RWPE1 (cell line): ENCODE results near the gene FBXW7.

Experiments used
- CTCF ChIA-PET: fragments of 350-600 bp; sonication (Branson Sonifier 250); formaldehyde crosslinking; extraction: SDS; loops from one replicate; lab custom pipeline; 2021; lab: Yijun Ruan, JAX
- POLR2A ChIA-PET: fragments of 400-600 bp; formaldehyde crosslinking; extraction: SDS; loops from one replicate; lab custom pipeline; 2020; ENCODE audit warnings: antibody characterized with exemption; ENCODE audit not compliant: low non-redundant PET; lab: Yijun Ruan, JAX
- DNase-seq: peaks from one replicate; pipeline ENCODE4 v3.0.0; 2012; ENCODE audit warnings: low spot score
- H3K27ac ChIP-seq: fragments of 450-650 bp; 2 replicates; pipeline ENCODE4 v1.5.1; 2017
- TF ChIP-seq, protein P1 (sequence below): fragments of 450-650 bp; conservative IDR thresholded peaks from 2 replicates; pipeline ENCODE4 v1.5.1; 2017; ENCODE audit warnings: low read depth, mild to moderate bottlenecking

Gene FBXW7

GRCh38 chr4:152417673-152418072, 118.2 kb downstream of the FBXW7 start:
- H3K27ac ChIP-seq, result no peak overlapping the region
- DNase-seq, result no peak
- ChIA-PET POLR2A (no interaction called here), CTCF (no interaction called here)
- TF ChIP-seq, protein P1, sequence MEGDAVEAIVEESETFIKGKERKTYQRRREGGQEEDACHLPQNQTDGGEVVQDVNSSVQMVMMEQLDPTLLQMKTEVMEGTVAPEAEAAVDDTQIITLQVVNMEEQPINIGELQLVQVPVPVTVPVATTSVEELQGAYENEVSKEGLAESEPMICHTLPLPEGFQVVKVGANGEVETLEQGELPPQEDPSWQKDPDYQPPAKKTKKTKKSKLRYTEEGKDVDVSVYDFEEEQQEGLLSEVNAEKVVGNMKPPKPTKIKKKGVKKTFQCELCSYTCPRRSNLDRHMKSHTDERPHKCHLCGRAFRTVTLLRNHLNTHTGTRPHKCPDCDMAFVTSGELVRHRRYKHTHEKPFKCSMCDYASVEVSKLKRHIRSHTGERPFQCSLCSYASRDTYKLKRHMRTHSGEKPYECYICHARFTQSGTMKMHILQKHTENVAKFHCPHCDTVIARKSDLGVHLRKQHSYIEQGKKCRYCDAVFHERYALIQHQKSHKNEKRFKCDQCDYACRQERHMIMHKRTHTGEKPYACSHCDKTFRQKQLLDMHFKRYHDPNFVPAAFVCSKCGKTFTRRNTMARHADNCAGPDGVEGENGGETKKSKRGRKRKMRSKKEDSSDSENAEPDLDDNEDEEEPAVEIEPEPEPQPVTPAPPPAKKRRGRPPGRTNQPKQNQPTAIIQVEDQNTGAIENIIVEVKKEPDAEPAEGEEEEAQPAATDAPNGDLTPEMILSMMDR, result no peak

- ChIA-PET POLR2A (no interaction called here), CTCF (no interaction called here)
- TF ChIP-seq, protein P1, result no peak
- peak; percentile 17 for DNase-seq
- no peak overlapping the region for H3K27ac ChIP-seq
Observed at GRCh38 chr4:152415980-152416379, 119.9 kb downstream of the FBXW7 start.

DNA sequence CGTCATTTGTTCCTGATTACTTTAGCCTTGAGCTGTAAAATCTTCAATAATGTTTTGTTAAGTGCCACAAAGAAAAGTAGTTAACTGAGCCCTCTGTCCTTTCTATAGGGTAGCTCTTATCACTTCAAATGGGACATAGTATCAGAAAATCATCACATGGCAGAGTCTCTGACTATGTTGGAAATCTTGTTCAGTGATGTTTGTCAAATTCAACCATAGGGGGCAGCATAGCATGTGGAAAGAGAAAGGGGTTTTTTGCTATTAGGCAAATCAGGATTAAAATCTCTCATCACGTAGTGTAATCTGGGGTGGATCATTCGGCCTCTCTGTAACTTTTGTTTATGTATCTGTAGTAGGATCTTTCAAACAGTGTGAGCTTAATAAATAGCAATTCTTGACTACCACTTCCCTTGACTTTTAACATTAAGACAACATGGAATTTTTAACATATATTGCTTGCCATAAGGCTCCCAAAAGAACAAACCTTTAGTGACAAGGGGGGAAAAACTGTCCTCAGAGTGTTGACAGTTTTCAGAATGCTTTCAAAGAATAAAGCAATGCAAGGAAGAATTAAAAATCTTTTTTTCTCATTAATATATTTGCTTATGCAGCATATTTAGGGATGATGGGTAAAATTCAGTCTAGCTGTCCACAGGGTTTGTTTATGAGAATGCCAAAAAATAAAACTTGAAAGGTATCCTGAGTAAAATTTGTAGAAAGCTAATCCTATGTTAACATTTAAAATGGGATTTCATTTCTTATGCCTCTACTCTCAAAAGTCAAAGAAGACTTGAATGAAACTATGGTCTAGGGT, 127.2 kb downstream of the FBXW7 start:
- peak; percentile 22 for DNase-seq
- ChIA-PET POLR2A (no interaction called here), CTCF (interaction anchor here (0.6 to 1.2 kb wide), 6 partner anchors 30 to 1191 kb away, joined by 3 to 4 read pairs (median 3); no protein-coding TSS in a partner anchor)
- TF ChIP-seq, protein P1, result peak; percentile 34
- H3K27ac ChIP-seq, result no peak overlapping the region

DNA sequence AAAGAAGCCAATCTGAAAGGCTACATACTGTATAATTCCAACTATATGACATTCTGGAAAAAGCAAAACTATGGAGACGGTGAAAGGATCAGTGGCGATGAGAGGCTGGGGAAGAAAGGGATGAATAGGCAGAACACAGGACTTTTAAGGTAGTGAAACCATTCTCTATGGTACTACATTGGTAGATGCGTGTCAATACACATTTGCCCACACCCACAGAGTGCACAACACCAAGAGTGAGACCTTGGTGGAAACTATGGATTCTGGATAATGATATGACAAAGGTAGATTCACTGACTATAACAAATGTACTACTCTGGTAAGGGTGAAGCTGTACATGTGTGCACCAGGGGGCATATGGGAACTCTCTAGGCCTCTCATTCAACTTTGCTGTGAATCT, 134.5 kb downstream of the FBXW7 start:
- ChIA-PET POLR2A (no interaction called here), CTCF (interaction anchor here (0.6 kb wide), 1 partner anchor 693 kb away, joined by 3 read pairs; no protein-coding TSS in a partner anchor)
- TF ChIP-seq, protein P1, result no peak
- no peak overlapping the region for H3K27ac ChIP-seq
- DNase-seq, result no peak

DNA sequence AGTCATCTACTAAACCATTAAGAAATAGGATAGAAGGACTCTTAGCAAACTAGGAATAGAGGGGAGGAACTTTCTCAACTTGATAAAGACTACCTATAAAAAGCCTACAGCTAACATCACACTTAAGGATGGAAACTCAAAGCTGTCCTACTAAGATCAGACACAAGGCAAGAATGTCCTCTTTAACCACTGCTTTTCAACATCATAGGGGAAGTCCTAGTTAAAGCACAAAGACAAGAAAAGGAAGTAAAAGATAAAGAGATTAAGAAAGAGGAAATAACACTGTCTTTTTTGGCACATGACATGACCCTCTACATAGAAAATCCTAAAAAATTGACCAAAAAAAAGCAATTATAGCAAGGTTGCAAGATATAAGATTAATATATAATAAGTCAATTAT, 136.6 kb downstream of the FBXW7 start:
- no peak overlapping the region for H3K27ac ChIP-seq
- TF ChIP-seq, protein P1, result no peak
- DNase-seq, result no peak
- POLR2A ChIA-PET, result no interaction called here
- CTCF ChIA-PET, result interaction anchor here (0.6 kb wide), 2 partner anchors 10 to 604 kb away, joined by 3 to 4 read pairs; no protein-coding TSS in a partner anchor

DNA sequence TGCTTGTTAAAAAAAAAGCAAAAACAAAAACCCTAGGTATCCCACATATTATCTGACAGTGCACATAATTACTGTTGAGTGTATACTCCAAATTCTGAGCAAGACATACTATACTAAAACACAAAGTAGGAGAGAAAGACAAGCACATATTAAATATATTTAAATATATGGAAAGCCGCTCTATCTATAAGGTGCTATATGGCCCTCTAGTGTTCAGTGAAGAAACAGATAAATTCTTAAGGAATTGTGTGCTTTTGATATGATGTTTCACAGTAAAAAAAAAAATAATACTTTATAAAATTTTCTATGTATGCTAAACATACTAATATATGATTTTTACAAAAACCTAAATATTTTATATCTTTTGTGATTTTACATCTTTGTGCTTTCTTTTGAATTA, 137.8 kb downstream of the FBXW7 start:
- TF ChIP-seq, protein P1, result peak; percentile 50
- no peak overlapping the region for H3K27ac ChIP-seq
- POLR2A ChIA-PET, result no interaction called here
- peak; percentile 12 for DNase-seq
- CTCF ChIA-PET, result interaction anchor here (0.5 to 1.0 kb wide), 5 partner anchors 38 to 731 kb away, joined by 3 to 5 read pairs (median 4); no protein-coding TSS in a partner anchor
